Measurements from ENCODE around the gene GPR135.

DNA sequence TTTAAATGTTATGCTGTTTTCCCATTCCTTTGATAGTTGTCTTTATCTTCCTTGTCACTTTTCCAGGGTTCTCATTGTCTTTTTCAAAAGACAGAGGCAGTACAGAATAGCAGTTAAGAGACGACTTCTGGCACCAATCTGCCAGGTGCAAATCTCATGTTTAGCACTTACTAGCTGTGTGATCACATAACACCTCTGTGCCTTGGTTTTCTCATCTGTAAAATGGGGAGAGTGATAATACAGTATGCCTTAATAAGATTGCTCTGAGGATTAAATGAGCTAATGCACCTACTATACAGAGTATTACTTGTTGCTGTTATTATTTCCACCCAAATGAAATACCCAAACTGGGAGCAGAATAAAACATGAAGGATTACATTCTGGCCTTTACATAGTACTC is 4.8 kb downstream of the GPR135 start:
- no peak for TF ChIP-seq POLR2A (IDR thresholded peaks at IDR 0.05)
- TF ChIP-seq, protein P1, sequence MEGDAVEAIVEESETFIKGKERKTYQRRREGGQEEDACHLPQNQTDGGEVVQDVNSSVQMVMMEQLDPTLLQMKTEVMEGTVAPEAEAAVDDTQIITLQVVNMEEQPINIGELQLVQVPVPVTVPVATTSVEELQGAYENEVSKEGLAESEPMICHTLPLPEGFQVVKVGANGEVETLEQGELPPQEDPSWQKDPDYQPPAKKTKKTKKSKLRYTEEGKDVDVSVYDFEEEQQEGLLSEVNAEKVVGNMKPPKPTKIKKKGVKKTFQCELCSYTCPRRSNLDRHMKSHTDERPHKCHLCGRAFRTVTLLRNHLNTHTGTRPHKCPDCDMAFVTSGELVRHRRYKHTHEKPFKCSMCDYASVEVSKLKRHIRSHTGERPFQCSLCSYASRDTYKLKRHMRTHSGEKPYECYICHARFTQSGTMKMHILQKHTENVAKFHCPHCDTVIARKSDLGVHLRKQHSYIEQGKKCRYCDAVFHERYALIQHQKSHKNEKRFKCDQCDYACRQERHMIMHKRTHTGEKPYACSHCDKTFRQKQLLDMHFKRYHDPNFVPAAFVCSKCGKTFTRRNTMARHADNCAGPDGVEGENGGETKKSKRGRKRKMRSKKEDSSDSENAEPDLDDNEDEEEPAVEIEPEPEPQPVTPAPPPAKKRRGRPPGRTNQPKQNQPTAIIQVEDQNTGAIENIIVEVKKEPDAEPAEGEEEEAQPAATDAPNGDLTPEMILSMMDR (IDR thresholded peaks at IDR 0.05), result no peak

All from Peyer's patch (tissue), 4 donors.